ENCODE results near the gene C4BPA.

The C4BPA gene

GRCh38 chr1:207097871-207098324, 6.1 kb upstream of the C4BPA start:
- H3K36me3 ChIP-seq (ENCODE audit: control insufficient read depth, insufficient read depth, low read length) = no peaks in the 10 kb centered on the region
- peaks cover 6% of the 10 kb centered on the region for H3K9me3 ChIP-seq (ENCODE audit: control insufficient read depth, insufficient read depth, low read length)
- H3K27me3 ChIP-seq (ENCODE audit: control insufficient read depth, insufficient read depth, low read length) = no peaks in the 10 kb centered on the region
- H3K9ac ChIP-seq (ENCODE audit: low read depth, low read length) = no peak overlapping the region
- no peaks in the 10 kb centered on the region for H3K4me1 ChIP-seq (ENCODE audit: control insufficient read depth, insufficient read depth, low read length)
- no peak overlapping the region for H3K4me3 ChIP-seq (ENCODE audit: low read depth, low read length)

GRCh38 chr1:207101720-207102119, 2.3 kb upstream of the C4BPA start:
- Histone ChIP-seq H3K36me3 (ENCODE audit: control insufficient read depth, insufficient read depth, low read length) (no peaks in the 10 kb centered on the region), H3K27me3 (ENCODE audit: control insufficient read depth, insufficient read depth, low read length) (no peaks in the 10 kb centered on the region), H3K4me1 (ENCODE audit: control insufficient read depth, insufficient read depth, low read length) (no peaks in the 10 kb centered on the region), H3K9ac (ENCODE audit: low read depth, low read length) (no peak overlapping the region), H3K9me3 (ENCODE audit: control insufficient read depth, insufficient read depth, low read length) (peaks cover 6% of the 10 kb centered on the region), H3K4me3 (ENCODE audit: low read depth, low read length) (no peak overlapping the region)

- Histone ChIP-seq H3K4me1 (ENCODE audit: control insufficient read depth, insufficient read depth, low read length) (no peaks in the 10 kb centered on the region), H3K27me3 (ENCODE audit: control insufficient read depth, insufficient read depth, low read length) (no peaks in the 10 kb centered on the region)
Measured at GRCh38 chr1:207102146-207102545, 1.9 kb upstream of the C4BPA start.

GRCh38 chr1:207102659-207103058, 1.4 kb upstream of the C4BPA start:
- Histone ChIP-seq H3K4me1 (ENCODE audit: control insufficient read depth, insufficient read depth, low read length) (no peaks in the 10 kb centered on the region), H3K27me3 (ENCODE audit: control insufficient read depth, insufficient read depth, low read length) (no peaks in the 10 kb centered on the region), H3K9me3 (ENCODE audit: control insufficient read depth, insufficient read depth, low read length) (peaks cover 6% of the 10 kb centered on the region), H3K9ac (ENCODE audit: low read depth, low read length) (no peak overlapping the region), H3K36me3 (ENCODE audit: control insufficient read depth, insufficient read depth, low read length) (no peaks in the 10 kb centered on the region), H3K4me3 (ENCODE audit: low read depth, low read length) (no peak overlapping the region)

More at GRCh38 chr1:207102146-207102545, 1.9 kb upstream of the C4BPA start:
- Histone ChIP-seq H3K9me3 (ENCODE audit: control insufficient read depth, insufficient read depth, low read length) (peaks cover 6% of the 10 kb centered on the region), H3K9ac (ENCODE audit: low read depth, low read length) (no peak overlapping the region), H3K36me3 (ENCODE audit: control insufficient read depth, insufficient read depth, low read length) (no peaks in the 10 kb centered on the region), H3K4me3 (ENCODE audit: low read depth, low read length) (no peak overlapping the region)

GRCh38 chr1:207109004-207109403, 5.0 kb downstream of the C4BPA start:
- Histone ChIP-seq H3K4me1 (ENCODE audit: control insufficient read depth, insufficient read depth, low read length) (no peaks in the 10 kb centered on the region), H3K27me3 (ENCODE audit: control insufficient read depth, insufficient read depth, low read length) (no peaks in the 10 kb centered on the region), H3K9ac (ENCODE audit: low read depth, low read length) (no peak overlapping the region), H3K9me3 (ENCODE audit: control insufficient read depth, insufficient read depth, low read length) (no peaks in the 10 kb centered on the region), H3K4me3 (ENCODE audit: low read depth, low read length) (no peak overlapping the region), H3K36me3 (ENCODE audit: control insufficient read depth, insufficient read depth, low read length) (no peaks in the 10 kb centered on the region)

GRCh38 chr1:207112616-207113296, 8.7 kb downstream of the C4BPA start:
- Histone ChIP-seq H3K36me3 (ENCODE audit: control insufficient read depth, insufficient read depth, low read length) (no peaks in the 10 kb centered on the region), H3K9me3 (ENCODE audit: control insufficient read depth, insufficient read depth, low read length) (no peaks in the 10 kb centered on the region), H3K27me3 (ENCODE audit: control insufficient read depth, insufficient read depth, low read length) (no peaks in the 10 kb centered on the region), H3K4me1 (ENCODE audit: control insufficient read depth, insufficient read depth, low read length) (no peaks in the 10 kb centered on the region), H3K9ac (ENCODE audit: low read depth, low read length) (no peak overlapping the region), H3K4me3 (ENCODE audit: low read depth, low read length) (no peak overlapping the region)

GRCh38 chr1:207115269-207115668, 11.2 kb downstream of the C4BPA start:
- H3K27me3 ChIP-seq (ENCODE audit: control insufficient read depth, insufficient read depth, low read length) = no peaks in the 10 kb centered on the region

GRCh38 chr1:207124389-207124788, 20.4 kb downstream of the C4BPA start:
- H3K9me3 ChIP-seq (ENCODE audit: control insufficient read depth, insufficient read depth, low read length) = no peaks in the 10 kb centered on the region
- no peak overlapping the region for H3K4me3 ChIP-seq (ENCODE audit: low read depth, low read length)
- H3K9ac ChIP-seq (ENCODE audit: low read depth, low read length) = no peak overlapping the region
- no peaks in the 10 kb centered on the region for H3K36me3 ChIP-seq (ENCODE audit: control insufficient read depth, insufficient read depth, low read length)
- no peaks in the 10 kb centered on the region for H3K4me1 ChIP-seq (ENCODE audit: control insufficient read depth, insufficient read depth, low read length)
- H3K27me3 ChIP-seq (ENCODE audit: control insufficient read depth, insufficient read depth, low read length) = no peaks in the 10 kb centered on the region

More at GRCh38 chr1:207115269-207115668, 11.2 kb downstream of the C4BPA start:
- Histone ChIP-seq H3K4me3 (ENCODE audit: low read depth, low read length) (no peak overlapping the region), H3K4me1 (ENCODE audit: control insufficient read depth, insufficient read depth, low read length) (no peaks in the 10 kb centered on the region), H3K9me3 (ENCODE audit: control insufficient read depth, insufficient read depth, low read length) (no peaks in the 10 kb centered on the region), H3K9ac (ENCODE audit: low read depth, low read length) (no peak overlapping the region), H3K36me3 (ENCODE audit: control insufficient read depth, insufficient read depth, low read length) (no peaks in the 10 kb centered on the region)

- H3K4me3 ChIP-seq (ENCODE audit: low read depth, low read length) = no peak overlapping the region
Measured at GRCh38 chr1:207128336-207128921, 24.4 kb downstream of the C4BPA start.

GRCh38 chr1:207129053-207129452, 25.0 kb downstream of the C4BPA start:
- no peaks in the 10 kb centered on the region for H3K9me3 ChIP-seq (ENCODE audit: control insufficient read depth, insufficient read depth, low read length)
- H3K27me3 ChIP-seq (ENCODE audit: control insufficient read depth, insufficient read depth, low read length) = no peaks in the 10 kb centered on the region
- H3K4me1 ChIP-seq (ENCODE audit: control insufficient read depth, insufficient read depth, low read length) = no peaks in the 10 kb centered on the region
- H3K4me3 ChIP-seq (ENCODE audit: low read depth, low read length) = no peak overlapping the region
- no peak overlapping the region for H3K9ac ChIP-seq (ENCODE audit: low read depth, low read length)
- no peaks in the 10 kb centered on the region for H3K36me3 ChIP-seq (ENCODE audit: control insufficient read depth, insufficient read depth, low read length)

More at GRCh38 chr1:207128336-207128921, 24.4 kb downstream of the C4BPA start:
- Histone ChIP-seq H3K9me3 (ENCODE audit: control insufficient read depth, insufficient read depth, low read length) (no peaks in the 10 kb centered on the region), H3K9ac (ENCODE audit: low read depth, low read length) (no peak overlapping the region), H3K36me3 (ENCODE audit: control insufficient read depth, insufficient read depth, low read length) (no peaks in the 10 kb centered on the region), H3K4me1 (ENCODE audit: control insufficient read depth, insufficient read depth, low read length) (no peaks in the 10 kb centered on the region), H3K27me3 (ENCODE audit: control insufficient read depth, insufficient read depth, low read length) (no peaks in the 10 kb centered on the region)

- Histone ChIP-seq H3K36me3 (ENCODE audit: control insufficient read depth, insufficient read depth, low read length) (no peaks in the 10 kb centered on the region), H3K4me1 (ENCODE audit: control insufficient read depth, insufficient read depth, low read length) (no peaks in the 10 kb centered on the region), H3K4me3 (ENCODE audit: low read depth, low read length) (no peak overlapping the region), H3K9me3 (ENCODE audit: control insufficient read depth, insufficient read depth, low read length) (no peaks in the 10 kb centered on the region), H3K27me3 (ENCODE audit: control insufficient read depth, insufficient read depth, low read length) (no peaks in the 10 kb centered on the region), H3K9ac (ENCODE audit: low read depth, low read length) (no peak overlapping the region)
Measured at GRCh38 chr1:207130252-207131036, 26.4 kb downstream of the C4BPA start.

Data from iPS-15b (cell line).